ENCODE results near the gene MID2. TPM values are rescaled to one million over a fixed set of nuclear protein-coding genes. Genes with fewer than 3 reads are reported as not detected.
"Not testable (repeated sequence)": the region's sequence is repeated elsewhere in the genome, so short reads cannot be mapped to it uniquely, and the experiment has no call there.

Gene MID2
- total RNA-seq, 2 experiments from 2014 or later, result 3.2 to 3.8 TPM

- no peak overlapping the region for H3K4me3 Mint-ChIP-seq
- CTCF ChIA-PET, result no interaction called here
- H3K9me3 Mint-ChIP-seq (ENCODE audit: low read depth), result peaks cover 3% of the 10 kb centered on the region
- ATAC-seq (no peak), DNase-seq (no peak)
- H3K36me3 Mint-ChIP-seq, result no peaks in the 10 kb centered on the region
- H3K27ac Mint-ChIP-seq, result no peak overlapping the region
- no peaks in the 10 kb centered on the region for H3K4me1 Mint-ChIP-seq
- peaks cover 6% of the 10 kb centered on the region for H3K27me3 Mint-ChIP-seq
Observed at GRCh38 chrX:107935664-107936433, 110.2 kb downstream of the MID2 start.

- DNase-seq (no peak), ATAC-seq (no peak)
- CTCF ChIA-PET, result no interaction called here
- Mint-ChIP-seq H3K27me3 (peaks cover 6% of the 10 kb centered on the region), H3K4me3 (no peak overlapping the region), H3K27ac (no peak overlapping the region), H3K4me1 (no peaks in the 10 kb centered on the region), H3K9me3 (ENCODE audit: low read depth) (peaks cover 3% of the 10 kb centered on the region), H3K36me3 (no peaks in the 10 kb centered on the region)
Observed at GRCh38 chrX:107936434-107936730, 110.7 kb downstream of the MID2 start.

GRCh38 chrX:107940095-107940494 is 114.4 kb downstream of the MID2 start:
- Mint-ChIP-seq H3K27me3 (peaks cover 6% of the 10 kb centered on the region), H3K36me3 (no peaks in the 10 kb centered on the region), H3K4me3 (no peak overlapping the region), H3K27ac (no peak overlapping the region), H3K9me3 (ENCODE audit: low read depth) (peaks cover 3% of the 10 kb centered on the region), H3K4me1 (no peaks in the 10 kb centered on the region)
- CTCF ChIA-PET, result no interaction called here
- DNase-seq, result no peak
- ATAC-seq, result no peak

GRCh38 chrX:107955337-107955736 is 129.7 kb downstream of the MID2 start:
- ATAC-seq; H3K4me1 Mint-ChIP-seq; H3K4me3 Mint-ChIP-seq; H3K9me3 Mint-ChIP-seq (ENCODE audit: low read depth); H3K36me3 Mint-ChIP-seq; H3K27me3 Mint-ChIP-seq; CTCF ChIA-PET; H3K27ac Mint-ChIP-seq; DNase-seq: not testable (repeated sequence)

GRCh38 chrX:107968623-107969022 is 143.0 kb downstream of the MID2 start:
- no peak for DNase-seq
- Mint-ChIP-seq H3K36me3 (no peaks in the 10 kb centered on the region), H3K9me3 (ENCODE audit: low read depth) (no peaks in the 10 kb centered on the region), H3K4me1 (no peaks in the 10 kb centered on the region), H3K27ac (no peak overlapping the region), H3K4me3 (no peak overlapping the region), H3K27me3 (no peaks in the 10 kb centered on the region)
- ATAC-seq, result no peak
- CTCF ChIA-PET, result no interaction called here

GRCh38 chrX:107970073-107970472 is 144.4 kb downstream of the MID2 start:
- no peaks in the 10 kb centered on the region for H3K9me3 Mint-ChIP-seq (ENCODE audit: low read depth)
- CTCF ChIA-PET, result no interaction called here
- H3K27me3 Mint-ChIP-seq, result no peaks in the 10 kb centered on the region
- ATAC-seq (no peak), DNase-seq (no peak)
- H3K27ac Mint-ChIP-seq, result no peak overlapping the region
- no peak overlapping the region for H3K4me3 Mint-ChIP-seq
- H3K36me3 Mint-ChIP-seq, result no peaks in the 10 kb centered on the region
- H3K4me1 Mint-ChIP-seq, result no peaks in the 10 kb centered on the region

- Mint-ChIP-seq H3K4me3 (no peak overlapping the region), H3K27me3 (no peaks in the 10 kb centered on the region), H3K9me3 (ENCODE audit: low read depth) (no peaks in the 10 kb centered on the region), H3K27ac (no peak overlapping the region), H3K4me1 (no peaks in the 10 kb centered on the region), H3K36me3 (no peaks in the 10 kb centered on the region)
- CTCF ChIA-PET, result no interaction called here
- no peak for DNase-seq
- ATAC-seq, result no peak
Observed at GRCh38 chrX:107971636-107972035, 146.0 kb downstream of the MID2 start.

Other genes with a start within 250 kb of the MID2 start
- gene PRPS1, start 197.4 kb upstream of the MID2 start, total RNA-seq, result 10 to 100 TPM; 68.3 to 75.7 TPM
- gene TSC22D3, start 50.1 kb upstream of the MID2 start, total RNA-seq, result 10 to 100 TPM; 37.1 to 57.2 TPM
- not detected for gene NCBP2L, start 48.1 kb upstream of the MID2 start, total RNA-seq
- not detected for gene TEX13B, start 156.5 kb downstream of the MID2 start, total RNA-seq
- under 1 TPM in 1 of 2 experiments, not detected in 1; 0.64 TPM for gene VSIG1, start 219.2 kb downstream of the MID2 start, total RNA-seq